Lung (tissue), 12 donors: ENCODE results near the gene MANSC1. TPM values are rescaled to one million over a fixed set of nuclear protein-coding genes. Genes with fewer than 3 reads are reported as not detected.
A peak's percentile ranks its signal among the peaks of the same experiment; 100 is the strongest.
"Not testable (repeated sequence)": the region's sequence is repeated elsewhere in the genome, so short reads cannot be mapped to it uniquely, and the experiment has no call there.

Experiments
- ATAC-seq: fragments of 200-7000 bp; cut with Tn5 transposase; one replicate; pipeline ENCODE4 v1.9.1; 2020; ENCODE audit warnings: moderate number of reproducible peaks; ENCODE audit not compliant: insufficient read depth, low FRiP score
- DNase-seq, 3 donors: peaks; one replicate each; pipeline ENCODE4 v3.0.0-alpha.2; 2013 to 2017
- H3K27ac ChIP-seq, 2 donors: one replicate each; pipeline ENCODE4 v1.5.1; 2013; ENCODE audit warnings: mild to moderate bottlenecking in 2 of 2, moderate library complexity in 2 of 2, control low read depth in 1 of 2, inconsistent platforms in 1 of 2, low read depth in 1 of 2, low read length in 1 of 2
- H3K27me3 ChIP-seq, 3 donors: one replicate each; pipeline ENCODE4 v1.5.1; 2013; ENCODE audit warnings: low read length in 2 of 3; ENCODE audit not compliant: control insufficient read depth in 3 of 3, insufficient read depth in 3 of 3
- H3K36me3 ChIP-seq, 4 donors: one replicate each; pipeline ENCODE4 v1.5.1; 2013; ENCODE audit warnings: low read length in 4 of 4, mild to moderate bottlenecking in 1 of 4, moderate library complexity in 1 of 4; ENCODE audit not compliant: control insufficient read depth in 4 of 4, insufficient read depth in 4 of 4
- H3K4me1 ChIP-seq, 5 donors: one replicate each; pipeline ENCODE4 v1.5.1; 2013; ENCODE audit warnings: low read length in 5 of 5, mild to moderate bottlenecking in 2 of 5, moderate library complexity in 1 of 5; ENCODE audit not compliant: control insufficient read depth in 5 of 5, insufficient read depth in 5 of 5
- H3K4me3 ChIP-seq: one replicate; pipeline ENCODE4 v1.5.1; 2013; ENCODE audit warnings: mild to moderate bottlenecking, control low read depth, moderate library complexity
- H3K9ac ChIP-seq, 2 donors: one replicate each; pipeline ENCODE4 v1.5.1; 2013; ENCODE audit warnings: low read length in 2 of 2, control low read depth in 1 of 2; ENCODE audit not compliant: insufficient read depth in 1 of 2
- H3K9me3 ChIP-seq, 4 donors: one replicate each; pipeline ENCODE4 v1.5.1; 2013; ENCODE audit warnings: low read length in 3 of 4, mild to moderate bottlenecking in 1 of 4, moderate library complexity in 1 of 4; ENCODE audit not compliant: control insufficient read depth in 4 of 4, insufficient read depth in 3 of 4
- WGBS, 2 donors: extraction: QIAGEN DNeasy Blood & Tissue Kit; methylation state at CpG; one replicate each; pipeline ENCODE4 v1.1.7; 2013; 5-methylcytosine and 5-hydroxymethylcytosine counted together
- polyA plus RNA-seq, 2 donors: library from polyadenylated mRNA; stranded (reverse); fragments of 200-250 nt; gene quantifications; one replicate each; pipeline ENCODE4 v1.2.1, GENCODE V29; 2013
- total RNA-seq, 2 donors: library from RNA; depleted of rRNA in 1 of 2; stranded (reverse); fragments of >200 nt in 1 of 2; gene quantifications; one replicate each; pipeline ENCODE4 v1.2.1, GENCODE V29; 2014 to 2021
- TF ChIP-seq, protein P1 (sequence below): IDR thresholded peaks from 2 replicates; pipeline ENCODE4 v1.5.1; 2012; ENCODE audit warnings: mild to moderate bottlenecking; ENCODE audit errors: control extremely low read depth, extremely low read depth
- donor health status: control.
- donor health status: control.
- donor health status: Bipolar disorder and iron deficiency.
- donor health status: healthy.
- donor health status: DM: yes; HTN: yes; CAD: no.

The MANSC1 gene
- total and polyA plus RNA-seq, 4 donors, result 8.0 to 26.7 (median 15.3) TPM

DNA sequence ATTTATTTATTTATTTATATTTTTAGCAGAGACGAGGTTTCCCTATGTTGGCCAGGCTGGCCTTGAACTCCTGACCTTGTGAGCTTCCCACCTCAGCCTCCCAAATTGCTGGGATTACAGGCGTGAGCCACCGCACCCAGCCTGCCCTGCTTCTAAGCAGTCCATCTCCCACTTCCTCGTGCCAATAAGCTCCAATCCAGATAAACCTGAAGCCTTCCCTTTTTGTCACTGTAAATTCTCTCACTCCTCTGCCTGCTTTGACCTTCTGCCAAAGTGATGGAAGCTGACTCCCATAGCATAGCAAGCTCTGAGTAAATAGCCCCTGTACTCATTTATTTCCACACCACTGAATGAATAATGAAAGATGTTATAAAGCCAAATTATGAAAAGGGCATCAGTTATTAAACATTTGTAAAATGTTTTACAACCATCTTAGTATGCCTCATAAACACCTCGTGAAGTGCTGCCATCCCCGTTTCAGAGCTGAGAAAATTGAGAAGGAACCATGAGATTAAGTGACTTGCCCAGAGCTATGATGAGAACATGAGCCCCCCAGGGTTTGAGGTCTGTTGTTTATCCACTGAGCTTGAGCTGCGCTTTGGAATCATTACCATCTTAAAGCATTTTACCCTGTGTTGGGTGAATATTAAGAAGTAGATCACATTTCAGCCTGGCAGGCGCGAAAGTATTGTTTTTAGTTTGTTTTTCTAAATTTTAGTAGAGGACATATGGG is 30.4 kb downstream of the MANSC1 start:
- TF ChIP-seq, protein P1, sequence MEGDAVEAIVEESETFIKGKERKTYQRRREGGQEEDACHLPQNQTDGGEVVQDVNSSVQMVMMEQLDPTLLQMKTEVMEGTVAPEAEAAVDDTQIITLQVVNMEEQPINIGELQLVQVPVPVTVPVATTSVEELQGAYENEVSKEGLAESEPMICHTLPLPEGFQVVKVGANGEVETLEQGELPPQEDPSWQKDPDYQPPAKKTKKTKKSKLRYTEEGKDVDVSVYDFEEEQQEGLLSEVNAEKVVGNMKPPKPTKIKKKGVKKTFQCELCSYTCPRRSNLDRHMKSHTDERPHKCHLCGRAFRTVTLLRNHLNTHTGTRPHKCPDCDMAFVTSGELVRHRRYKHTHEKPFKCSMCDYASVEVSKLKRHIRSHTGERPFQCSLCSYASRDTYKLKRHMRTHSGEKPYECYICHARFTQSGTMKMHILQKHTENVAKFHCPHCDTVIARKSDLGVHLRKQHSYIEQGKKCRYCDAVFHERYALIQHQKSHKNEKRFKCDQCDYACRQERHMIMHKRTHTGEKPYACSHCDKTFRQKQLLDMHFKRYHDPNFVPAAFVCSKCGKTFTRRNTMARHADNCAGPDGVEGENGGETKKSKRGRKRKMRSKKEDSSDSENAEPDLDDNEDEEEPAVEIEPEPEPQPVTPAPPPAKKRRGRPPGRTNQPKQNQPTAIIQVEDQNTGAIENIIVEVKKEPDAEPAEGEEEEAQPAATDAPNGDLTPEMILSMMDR, result no peak
- Histone ChIP-seq H3K36me3 (no peaks in the 10 kb centered on the region), H3K27ac (no peak overlapping the region), H3K4me1 (peaks cover 0 to 25% (median 2%) of the 10 kb centered on the region in 5 donors), H3K9me3 (no peaks in the 10 kb centered on the region), H3K9ac (peak overlapping the region in 1 of 2 donors; percentile 61), H3K4me3 (no peak overlapping the region), H3K27me3 (no peaks in the 10 kb centered on the region)
- WGBS, 2 donors, result 77 to 87% methylated on average over 9 of the region's 9 CpGs
- DNase-seq (peak; percentile 24 to 61 (median 59)), ATAC-seq (no peak)

DNA sequence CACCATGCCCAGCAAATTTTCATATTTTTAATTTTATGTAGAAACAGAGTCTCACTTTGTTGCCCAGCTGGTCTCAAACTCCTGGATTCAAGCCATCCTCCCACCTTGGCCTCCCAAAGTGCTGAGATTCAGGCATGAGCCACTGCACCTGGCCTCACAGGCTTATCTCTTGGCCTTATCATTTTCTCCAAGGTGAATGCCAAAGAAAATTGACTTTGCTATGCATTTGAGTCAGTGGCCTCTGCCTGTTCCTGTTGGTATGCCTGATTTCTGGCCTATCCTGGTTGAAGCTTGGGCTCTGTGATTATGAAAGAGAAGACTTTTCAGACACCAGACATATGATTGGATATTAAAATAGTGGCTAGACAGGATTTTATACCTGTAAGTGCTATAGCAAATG is 34.2 kb downstream of the MANSC1 start:
- TF ChIP-seq, protein P1, result no peak
- no peak for ATAC-seq
- Histone ChIP-seq H3K27me3 (no peaks in the 10 kb centered on the region), H3K27ac (no peak overlapping the region), H3K4me1 (peaks cover 0 to 16% (median 2%) of the 10 kb centered on the region in 5 donors), H3K9ac (no peak overlapping the region), H3K4me3 (no peak overlapping the region), H3K36me3 (no peaks in the 10 kb centered on the region), H3K9me3 (no peaks in the 10 kb centered on the region)
- DNase-seq, result no peak

DNA sequence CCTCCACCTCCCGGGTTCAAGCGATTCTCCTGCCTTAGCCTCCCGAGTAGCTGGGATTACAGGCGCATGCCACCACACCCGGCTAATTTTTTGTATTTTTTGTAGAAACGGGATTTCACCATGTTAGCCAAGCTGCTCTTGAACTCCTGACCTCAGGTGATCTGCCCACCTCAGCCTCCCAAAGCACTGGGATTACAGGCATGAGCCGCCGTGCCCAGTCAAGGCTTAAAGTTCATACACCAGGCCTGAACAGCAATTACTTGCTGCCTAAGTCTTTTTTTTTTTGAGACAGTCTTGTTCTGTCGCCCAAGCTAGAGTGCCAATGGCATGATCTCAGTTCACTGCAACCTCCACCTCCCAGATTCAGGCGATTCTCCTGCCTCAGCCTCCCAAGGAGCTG is 39.3 kb downstream of the MANSC1 start:
- H3K4me1 ChIP-seq, H3K9ac ChIP-seq, H3K27me3 ChIP-seq, H3K9me3 ChIP-seq, H3K36me3 ChIP-seq, DNase-seq, H3K4me3 ChIP-seq, ATAC-seq, H3K27ac ChIP-seq: not testable (repeated sequence)
- WGBS, 2 donors, result 87 to 91% methylated on average over 10 of the region's 10 CpGs

DNA sequence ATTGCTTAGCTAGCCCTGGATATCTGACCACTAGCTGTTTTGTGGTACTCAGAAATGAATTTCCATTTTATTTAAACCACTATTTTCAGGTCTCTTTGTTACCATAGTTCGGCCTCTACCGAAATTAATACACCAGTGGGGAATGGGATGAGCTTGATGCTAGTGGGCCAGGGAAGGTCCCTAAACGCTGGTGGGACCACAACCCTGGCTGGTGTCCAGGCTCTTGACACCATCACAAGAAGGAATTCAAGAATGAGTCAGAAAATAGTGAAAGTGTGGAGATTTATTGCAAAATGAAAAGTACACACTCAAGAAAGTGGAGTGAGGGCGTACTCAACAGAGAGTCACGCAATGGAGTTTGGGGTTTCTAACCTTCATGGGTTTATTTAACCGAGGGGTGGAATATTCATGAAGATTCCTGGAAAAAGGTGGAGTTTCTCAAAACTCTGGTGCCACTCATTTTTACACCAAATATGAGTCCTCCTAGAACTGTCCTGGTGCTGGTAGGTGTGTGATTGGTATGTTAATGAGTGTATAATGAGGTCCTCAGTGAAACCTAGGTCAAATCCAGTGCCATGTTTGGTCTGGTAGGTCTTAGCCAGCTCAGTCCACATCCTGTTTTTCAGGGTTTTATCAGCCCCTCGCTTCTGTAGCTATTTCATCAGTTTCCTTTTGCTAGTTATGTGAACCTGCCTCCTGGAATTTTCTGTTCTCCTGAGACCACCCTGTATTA is 44.3 kb downstream of the MANSC1 start:
- Histone ChIP-seq H3K36me3 (no peaks in the 10 kb centered on the region), H3K4me1 (no peaks in the 10 kb centered on the region), H3K27ac (peak overlapping the region in 1 of 2 donors; percentile 26), H3K9me3 (no peaks in the 10 kb centered on the region), H3K4me3 (no peak overlapping the region), H3K27me3 (no peaks in the 10 kb centered on the region), H3K9ac (no peak overlapping the region)
- ATAC-seq (peak; percentile 41), DNase-seq (peak in 1 of 3 donors; percentile 39)
- 66 to 71% methylated on average over 7 of the region's 7 CpGs for WGBS, 2 donors
- TF ChIP-seq, protein P1, result no peak
